Superior temporal gyrus (tissue), 1 donor: ENCODE measurements around the gene TMEM225B.
"Not testable (repeated sequence)": the region's sequence is repeated elsewhere in the genome, so short reads cannot be mapped to it uniquely, and the experiment has no call there.

Source experiments
- DNase-seq: peaks from one replicate; pipeline ENCODE4 v3.0.0-alpha.2; 2016; ENCODE audit errors: extremely low spot score

Gene TMEM225B

DNA sequence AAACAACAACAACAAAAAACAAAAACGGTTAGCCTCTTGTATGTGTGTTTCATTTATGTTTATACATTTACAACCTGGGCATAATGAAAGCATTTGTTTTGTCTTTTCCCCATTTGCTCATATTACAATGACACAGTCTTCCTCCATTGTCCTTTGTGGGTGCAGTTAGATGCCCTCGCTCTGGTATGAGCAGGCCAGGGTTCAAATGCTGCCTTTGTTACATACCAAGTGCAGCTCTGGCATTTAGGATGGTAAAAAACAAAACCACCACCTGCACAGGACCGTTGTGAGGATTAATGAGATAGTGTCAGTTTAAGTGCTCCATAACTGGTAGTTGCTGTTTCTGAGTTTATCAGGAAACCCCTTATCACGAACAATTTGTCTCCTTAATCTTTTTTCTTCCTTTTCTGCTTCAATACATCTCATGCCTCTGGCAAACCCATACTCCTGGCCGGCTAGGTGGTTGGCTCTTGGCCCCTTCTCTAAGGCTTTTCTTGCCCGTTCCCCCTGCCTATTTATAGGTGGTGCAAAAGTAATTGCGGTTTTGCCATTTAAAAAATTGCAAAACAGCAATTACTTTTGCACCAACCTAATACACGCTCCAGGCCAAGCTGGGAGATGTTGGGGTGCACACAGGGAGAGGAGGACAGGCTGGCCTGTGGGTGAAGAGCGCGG, 18.6 kb upstream of the TMEM225B start:
- peak; percentile 41 for DNase-seq

DNA sequence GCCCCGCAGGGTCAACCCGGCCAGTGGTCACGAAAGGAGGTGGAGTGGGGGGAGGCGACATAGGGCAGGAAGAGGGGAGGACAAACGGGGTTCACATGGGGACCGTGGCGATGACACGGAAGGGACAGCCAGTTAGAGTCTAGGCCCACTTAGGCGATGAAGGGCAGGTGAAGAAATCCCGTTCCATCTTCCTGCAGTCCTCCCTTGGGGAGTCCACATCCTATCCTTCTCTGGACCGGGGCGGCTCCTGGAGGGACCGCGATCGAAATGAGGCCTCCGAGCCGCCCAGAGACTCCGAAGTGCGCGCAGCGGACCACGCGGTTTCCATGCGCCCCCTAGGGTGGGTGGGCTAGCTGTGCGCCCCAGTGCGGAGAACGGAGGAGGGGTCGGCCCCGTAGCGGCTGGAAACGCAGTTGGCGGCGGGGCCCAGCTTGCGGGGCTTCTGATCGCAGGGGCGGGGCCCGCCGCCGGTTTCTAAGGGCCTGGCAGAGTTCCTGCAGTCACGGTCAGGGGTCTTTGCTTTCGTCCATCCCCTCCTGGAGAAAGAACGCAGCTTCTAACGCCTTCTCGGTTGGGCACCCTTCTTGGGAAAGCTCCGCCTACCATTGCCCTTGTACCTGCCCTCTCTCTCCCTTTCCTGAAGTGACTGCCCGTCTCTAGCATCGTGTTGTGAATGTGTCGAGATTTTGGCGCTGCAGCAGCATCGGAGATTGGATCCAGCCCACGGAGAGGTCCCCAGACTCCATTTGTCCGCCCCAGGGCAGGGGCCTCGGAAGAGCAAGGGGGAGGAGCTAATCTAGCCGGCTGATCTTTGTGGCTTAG, 17.9 kb upstream of the TMEM225B start:
- DNase-seq: peak; percentile 39

DNA sequence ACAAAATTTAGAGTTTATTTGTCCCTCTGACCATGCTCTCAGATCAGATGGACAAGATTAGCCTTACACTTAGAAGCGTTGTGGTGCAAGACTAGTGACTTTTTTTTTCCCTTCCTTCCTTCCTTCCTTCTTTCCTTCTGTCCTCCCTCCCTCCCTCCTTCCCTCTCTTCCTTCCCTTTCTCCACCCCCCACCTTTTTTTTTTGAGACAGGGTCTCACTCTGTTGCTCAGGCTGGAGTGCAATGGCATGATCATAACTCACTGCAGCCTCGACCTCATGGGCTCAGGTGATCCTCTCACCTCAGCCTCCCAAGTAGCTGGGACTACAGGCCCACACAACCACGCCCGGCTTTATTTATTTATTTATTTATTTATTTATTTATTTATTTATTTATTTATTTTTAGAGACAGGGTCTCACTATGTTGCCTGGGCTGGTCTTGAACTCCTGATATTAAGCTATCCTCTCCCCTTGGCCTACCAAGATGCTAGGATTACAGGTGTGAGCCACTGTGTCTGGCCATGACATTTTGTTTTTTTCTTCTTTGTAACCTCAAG, 17.2 kb upstream of the TMEM225B start:
- DNase-seq: not testable (repeated sequence)

DNA sequence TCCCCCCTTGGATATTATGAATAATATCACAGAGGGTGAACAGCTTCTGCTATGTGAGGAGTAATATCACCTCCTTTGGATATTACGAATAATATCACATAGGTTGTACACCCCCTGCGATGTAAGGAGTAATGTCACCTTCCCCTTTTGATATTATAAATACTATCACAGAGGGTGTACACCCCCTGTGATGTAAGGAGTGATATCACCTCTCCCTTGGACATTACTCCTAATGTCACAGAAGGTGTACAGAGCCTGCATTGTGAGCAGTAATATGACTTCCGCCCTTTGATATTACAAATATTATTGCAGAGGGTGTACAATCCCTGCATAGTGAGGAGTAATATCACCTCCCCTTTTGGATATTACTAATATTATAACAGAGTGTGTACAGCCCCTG, 9.2 kb upstream of the TMEM225B start:
- no peak for DNase-seq

DNA sequence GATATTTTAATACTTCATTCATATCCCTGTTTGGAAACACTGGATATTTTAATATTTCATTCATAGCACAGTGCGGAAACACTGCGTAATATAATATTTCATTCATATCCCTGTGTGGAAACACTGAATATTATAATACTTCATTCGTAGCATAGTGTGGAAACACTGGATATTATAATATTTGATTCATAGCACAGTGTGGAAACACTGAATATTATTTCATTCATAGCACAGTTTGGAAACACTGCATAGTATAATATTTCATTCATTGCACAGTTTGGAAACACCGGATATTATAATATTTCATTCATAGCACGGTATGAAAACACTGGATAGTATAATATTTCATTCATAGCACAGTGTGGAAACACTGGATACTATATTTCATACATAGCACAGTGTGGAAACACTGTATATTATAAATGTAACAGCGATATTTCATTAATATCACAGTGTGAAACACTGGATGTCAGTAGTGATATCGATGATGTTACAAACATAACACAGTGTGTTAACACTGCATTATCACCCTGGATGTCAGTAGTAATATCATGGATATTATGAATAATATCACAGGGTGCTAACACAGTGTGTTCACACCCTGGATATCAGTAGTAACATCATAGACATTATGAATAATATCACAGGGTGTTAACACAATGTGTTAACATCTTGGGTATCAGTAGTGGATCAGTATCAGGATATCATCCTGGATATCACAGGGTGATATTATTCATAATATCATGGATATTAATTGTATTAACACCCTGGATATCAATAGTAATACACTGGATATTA, 2.9 kb upstream of the TMEM225B start:
- DNase-seq: no peak

DNA sequence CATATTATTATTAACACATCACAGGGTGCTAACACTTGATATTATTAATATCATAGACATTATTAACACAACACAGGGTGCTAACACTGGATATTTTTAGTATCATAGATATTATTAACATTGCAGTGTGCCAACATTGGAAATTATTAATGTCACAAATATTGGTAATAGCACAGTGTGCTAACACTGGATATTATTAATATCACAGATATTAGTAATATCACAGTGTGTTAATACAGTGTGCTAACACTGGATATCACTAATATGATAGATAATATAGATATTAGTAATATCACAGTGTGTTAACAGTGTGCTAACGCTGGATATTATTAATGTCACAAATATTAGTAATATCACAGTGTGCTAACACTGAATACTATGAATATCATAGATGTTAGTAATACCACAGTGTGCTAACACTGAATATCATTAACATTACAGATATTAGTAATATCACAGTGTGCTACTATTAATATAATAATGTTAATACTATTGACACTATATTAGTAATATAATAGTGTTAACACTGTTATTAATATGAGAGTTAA, 1.6 kb upstream of the TMEM225B start:
- no peak for DNase-seq

DNA sequence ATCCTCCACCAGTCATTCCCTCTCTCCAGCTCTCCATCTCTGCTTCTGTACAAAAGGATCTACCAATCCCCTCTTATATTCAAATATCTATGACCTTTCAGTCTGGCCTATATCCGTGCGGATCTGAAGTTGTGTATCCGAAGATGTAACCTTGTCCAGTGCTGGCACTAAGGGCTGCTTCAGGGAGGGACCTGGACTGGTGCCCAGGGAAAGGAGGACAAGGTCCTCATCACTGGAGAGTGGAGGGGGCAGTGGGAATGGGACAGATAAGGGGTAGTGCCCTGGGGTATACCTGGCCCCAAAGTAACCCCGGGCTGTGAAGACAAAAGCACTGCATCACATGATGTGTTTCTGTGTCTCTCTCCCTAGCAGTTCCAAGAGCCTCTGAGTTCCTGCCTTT, 1.8 kb downstream of the TMEM225B start:
- no peak for DNase-seq

DNA sequence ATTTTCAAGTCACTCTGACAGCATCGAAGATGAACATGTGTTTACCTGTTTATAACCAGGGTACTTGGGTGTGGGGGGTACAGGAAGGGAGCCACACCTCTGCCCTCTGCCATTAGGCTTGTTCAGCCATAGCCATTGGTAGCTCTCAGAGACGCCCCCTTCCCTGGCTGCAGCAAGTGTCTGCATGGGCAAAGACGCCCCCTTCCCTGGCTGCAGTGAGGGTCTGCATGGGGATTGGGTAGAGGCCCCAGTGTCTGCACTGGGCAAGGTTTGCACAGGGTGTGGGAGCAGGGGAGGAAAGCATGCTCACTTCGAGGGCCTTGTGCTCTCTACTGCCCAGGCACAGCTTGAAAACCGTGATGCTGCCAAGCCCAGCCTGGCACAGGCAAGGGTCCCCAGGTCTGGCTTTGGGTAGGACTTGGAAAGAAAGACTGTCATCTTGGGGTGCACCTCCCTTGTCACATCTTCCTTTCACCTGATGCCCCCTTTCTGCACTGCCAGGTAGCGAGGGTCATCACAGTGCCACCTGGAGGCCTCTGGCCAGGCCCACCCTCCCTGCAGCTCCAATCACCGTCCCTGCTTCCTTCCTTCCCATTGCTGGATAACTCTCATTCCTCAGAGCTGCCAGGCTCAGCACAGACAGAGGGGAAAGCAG, 3.7 kb downstream of the TMEM225B start:
- no peak for DNase-seq

DNA sequence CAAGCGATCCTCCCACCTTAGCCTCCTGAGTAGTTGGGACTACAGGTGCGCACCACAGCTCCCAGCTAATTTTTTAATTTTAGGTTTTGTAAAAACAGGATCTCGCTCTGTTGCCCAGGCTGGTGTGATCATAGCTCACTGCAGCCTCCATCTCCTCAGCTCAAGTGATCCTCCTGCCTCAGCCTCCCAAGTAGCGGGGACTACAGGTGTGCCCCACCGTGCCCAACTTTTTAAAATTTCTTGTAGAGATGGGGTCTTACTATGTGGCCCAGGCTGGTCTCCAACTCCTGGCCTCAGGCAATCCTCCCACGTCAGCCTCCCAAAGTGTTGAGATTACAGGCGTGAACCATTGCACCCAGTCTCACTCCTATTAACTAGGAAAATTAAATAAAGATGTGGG, 7.5 kb downstream of the TMEM225B start:
- no peak for DNase-seq

DNA sequence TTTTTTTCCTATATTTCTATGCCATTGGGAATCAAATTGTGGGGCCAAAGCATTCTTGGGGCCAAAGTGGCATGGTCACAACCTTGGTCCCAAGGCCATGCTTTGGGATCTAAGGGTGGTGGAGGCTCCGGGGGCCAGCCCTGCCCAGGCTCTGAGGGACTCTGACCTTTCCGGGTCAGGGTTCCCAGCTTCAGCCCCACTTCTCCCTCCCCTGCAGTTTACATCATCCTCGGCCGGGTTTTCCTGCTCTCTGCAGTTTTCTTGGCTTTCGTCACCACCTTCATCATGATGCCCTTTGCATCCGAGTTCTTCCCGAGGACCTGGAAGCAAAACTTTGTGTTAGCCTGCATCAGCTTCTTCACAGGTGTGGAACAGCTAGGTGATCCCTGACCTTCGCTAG, 8.5 kb downstream of the TMEM225B start:
- DNase-seq: no peak

DNA sequence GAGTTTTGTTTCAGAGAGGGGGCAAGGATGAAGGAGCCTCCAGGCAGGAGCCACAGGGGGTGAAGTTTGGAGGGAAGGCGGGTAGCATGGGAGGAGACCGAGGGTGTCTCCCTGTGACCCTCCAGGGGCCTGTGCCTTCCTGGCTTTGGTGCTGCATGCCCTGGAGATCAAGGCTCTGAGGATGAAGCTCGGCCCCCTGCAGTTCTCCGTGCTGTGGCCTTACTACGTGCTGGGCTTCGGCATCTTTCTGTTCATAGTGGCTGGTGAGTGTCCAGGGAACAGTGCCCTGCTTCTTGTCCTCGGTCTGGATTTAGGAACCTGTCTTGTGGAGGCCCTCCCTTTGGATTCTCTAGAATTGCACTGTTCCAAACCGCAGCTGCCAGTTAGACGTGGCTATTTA, 9.5 kb downstream of the TMEM225B start:
- DNase-seq: no peak

DNA sequence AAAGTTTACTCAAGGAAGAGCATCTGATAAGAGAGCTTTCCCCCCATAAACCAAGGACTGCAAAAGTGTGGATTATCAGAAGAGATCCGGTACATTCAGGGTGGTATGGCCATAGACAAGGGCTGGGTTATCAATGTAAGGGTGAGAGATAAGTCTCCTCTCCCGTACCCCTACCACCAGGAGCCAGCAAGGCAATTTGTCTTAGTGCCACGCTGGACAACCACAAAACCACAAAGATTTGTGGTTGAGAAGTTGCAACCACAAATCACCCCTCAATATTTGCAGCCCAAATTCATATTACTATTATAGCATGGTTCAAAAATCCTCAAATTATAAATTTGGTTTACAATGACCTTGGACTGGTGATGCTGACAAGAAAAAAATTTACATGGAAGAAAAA, 16.4 kb downstream of the TMEM225B start:
- no peak for DNase-seq

DNA sequence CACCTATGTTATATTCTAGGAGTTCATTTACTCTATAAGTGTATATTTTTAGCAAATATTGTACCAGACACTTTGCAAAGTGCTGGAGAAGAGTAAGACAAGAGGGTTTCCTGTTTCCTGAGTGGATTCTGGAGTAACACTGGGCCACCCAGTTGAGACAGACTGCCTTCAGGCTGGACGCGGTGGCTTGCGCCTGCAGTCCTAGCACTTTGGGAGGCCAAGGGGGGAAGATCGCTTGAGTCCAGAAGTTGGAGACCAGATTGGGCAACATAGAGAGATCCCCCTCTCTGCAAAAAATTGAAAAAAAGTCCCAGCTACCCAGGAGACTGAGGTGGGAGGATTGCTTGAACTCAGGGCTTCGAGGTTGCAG, 17.9 kb downstream of the TMEM225B start:
- DNase-seq: no peak

DNA sequence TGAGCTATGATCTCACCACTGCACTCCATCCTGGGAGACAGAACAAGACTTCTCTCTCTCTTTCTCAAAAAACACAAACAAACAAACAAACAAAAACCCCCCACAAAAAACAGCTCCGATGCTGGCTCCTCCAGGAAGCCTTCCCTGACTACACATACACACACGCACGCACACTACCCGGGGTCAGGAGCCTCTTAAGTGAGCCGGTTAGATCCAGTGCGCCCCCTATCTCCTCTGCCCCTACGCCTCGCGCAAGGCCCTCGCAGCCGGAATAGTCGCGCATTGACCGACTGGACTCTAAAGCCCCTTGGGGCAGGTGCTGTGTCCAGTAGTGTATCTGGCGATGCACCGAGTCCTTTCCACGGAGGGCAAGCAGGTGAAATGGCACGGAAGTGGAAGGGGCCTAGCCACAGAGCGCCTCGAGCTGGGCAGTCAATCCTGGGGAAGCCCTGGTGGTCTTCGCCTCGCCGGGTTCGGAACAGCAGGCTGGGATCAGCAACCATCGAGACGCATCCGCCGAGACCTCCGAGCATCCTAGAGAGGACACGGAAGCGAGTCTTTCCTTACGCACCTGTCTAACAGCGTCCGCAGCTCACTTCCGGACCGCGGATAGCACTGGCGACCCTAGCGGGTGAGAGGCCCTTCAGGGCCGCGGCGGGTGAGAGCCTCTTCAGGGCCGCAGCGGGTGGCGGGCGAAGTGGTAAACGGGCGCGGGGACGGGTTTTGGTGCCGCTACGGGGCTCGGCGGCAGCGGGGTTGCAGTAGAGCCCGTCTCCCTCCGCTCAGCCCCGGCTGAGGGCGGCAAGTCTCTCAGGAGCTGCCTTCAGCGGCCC, 18.5 kb downstream of the TMEM225B start, which contains the start of gene ZSCAN25:
ZSCAN25 (plus strand) TSS at position 588 of the 833 bp plus-strand sequence. CDS start 2,661 bp downstream, outside the sequence.
- DNase-seq: peak; percentile 90

DNA sequence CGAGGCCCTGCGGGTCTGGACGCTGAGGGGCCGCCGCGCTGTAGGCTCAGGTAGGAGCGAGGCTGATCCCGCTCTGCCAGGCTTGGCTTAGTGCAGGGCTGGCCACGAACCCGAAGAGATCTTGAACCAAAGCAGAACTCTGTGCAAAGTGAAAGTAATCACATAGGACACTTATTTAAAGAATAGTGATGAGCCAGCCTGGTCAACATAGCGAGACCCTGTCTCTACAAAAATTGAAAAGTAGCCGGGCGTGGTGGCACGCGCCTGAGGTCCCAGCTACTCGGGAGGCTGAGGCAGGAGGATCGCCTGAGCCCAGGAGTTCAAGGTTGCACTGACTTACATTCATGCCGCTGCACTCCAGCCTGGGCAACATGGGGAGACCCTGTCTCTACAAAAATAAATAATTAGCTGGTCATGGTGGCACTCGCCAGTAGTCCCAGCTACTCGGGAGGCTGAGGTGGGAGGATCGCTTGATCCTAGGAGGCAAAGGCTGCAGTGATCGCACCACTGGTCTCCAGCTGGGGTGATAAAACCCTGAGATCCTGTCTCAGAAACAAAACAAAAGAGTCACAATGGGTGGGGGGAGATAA, 19.2 kb downstream of the TMEM225B start:
- no peak for DNase-seq

DNA sequence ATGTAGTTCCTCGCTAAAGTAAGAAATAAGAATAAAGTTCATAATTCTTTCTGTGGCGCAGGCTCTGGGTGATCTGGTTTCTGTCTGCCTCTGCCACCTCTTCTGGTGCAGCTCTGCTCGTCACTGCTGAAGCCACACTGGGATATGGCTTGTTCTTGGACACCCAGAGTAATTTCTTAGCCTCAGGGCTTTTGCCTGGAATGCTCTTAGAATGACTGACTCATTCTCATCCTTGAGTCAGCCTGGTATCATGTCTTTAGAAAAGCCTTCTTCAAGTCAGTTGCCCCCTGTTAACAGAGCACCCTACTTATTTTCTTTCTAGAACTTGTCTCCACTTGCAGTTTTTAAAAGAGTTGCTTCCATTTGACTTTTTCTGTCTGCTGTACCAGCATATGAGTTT, 20.7 kb downstream of the TMEM225B start:
- no peak for DNase-seq

DNA sequence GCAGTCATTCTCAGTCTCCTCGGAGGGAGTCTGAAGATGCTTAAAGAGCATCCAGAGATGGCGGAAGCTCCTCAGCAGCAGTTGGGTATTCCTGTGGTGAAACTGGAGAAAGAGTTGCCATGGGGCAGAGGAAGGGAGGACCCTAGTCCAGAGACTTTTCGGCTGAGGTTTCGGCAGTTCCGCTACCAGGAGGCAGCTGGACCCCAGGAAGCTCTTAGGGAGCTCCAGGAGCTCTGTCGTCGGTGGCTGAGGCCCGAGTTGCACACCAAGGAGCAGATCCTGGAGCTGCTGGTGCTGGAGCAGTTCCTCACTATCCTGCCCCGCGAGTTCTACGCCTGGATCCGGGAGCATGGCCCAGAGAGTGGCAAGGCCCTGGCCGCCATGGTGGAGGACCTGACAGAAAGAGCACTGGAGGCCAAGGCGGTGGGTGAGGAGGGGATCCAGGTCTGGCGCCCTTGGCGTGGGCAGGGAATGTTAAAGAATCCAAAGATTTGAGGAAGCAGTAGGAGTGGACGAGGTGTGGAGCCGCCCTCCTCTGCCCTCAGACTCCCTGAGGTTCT, 21.6 kb downstream of the TMEM225B start:
- DNase-seq: no peak

DNA sequence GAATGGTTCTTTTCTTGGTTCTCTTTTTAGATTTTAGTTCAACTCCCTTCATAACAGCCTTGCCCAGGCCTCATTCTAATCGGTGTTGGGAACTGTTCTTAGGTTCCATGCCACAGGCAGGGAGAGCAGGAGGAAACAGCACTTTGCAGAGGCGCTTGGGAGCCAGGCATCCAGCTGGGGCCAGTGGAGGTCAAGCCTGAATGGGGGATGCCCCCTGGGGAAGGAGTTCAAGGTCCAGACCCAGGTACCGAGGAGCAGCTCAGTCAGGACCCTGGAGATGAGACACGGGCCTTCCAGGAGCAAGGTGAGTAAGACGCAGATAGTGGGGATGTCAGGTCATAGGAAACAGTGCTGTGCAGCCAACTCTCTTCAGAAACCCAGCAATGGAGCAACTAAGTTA, 23.2 kb downstream of the TMEM225B start:
- DNase-seq: no peak

DNA sequence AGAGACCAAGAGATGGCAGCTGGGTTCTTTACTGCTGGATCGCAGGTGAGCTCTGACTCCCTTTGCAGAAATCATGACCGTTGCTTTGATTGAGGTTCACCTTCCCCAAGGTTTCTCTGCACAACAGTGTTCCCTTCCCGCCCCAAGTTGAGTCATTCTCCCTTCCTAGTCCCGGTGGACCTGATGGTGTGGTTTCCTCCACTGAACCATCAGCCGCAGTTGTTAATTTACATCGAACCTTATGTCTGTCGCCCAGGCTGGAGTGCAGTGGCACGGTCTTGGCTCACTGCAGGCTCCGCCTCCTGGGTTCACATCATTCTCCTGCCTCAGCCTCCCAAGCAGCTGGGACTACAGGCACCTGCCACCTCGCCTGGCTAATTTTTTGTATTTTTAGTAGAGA, 24.5 kb downstream of the TMEM225B start:
- no peak for DNase-seq
